Measurements from ENCODE around the gene LCLAT1.
"Not testable (repeated sequence)": the region's sequence is repeated elsewhere in the genome, so short reads cannot be mapped to it uniquely, and the experiment has no call there.

LCLAT1 gene

DNA sequence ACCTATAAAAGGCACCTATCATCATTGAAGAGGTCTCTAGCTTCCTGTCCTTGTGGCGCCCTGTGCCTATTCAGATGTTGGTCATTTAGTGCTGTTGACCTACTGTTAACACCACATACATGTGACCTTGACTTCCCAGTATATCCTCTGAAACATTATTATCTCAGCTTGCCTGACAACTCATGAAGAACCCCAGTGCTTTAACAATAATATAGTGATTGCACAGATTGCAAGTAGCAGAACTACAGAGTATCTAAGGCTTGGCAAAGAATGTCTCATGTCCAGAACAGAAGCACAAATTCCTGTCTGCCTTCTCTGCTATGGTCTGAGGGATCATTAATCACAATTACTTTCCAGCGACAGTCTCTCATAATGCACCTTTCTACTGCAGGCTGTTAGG is 165.3 kb downstream of the LCLAT1 start:
- DNase-seq, result no peak

DNA sequence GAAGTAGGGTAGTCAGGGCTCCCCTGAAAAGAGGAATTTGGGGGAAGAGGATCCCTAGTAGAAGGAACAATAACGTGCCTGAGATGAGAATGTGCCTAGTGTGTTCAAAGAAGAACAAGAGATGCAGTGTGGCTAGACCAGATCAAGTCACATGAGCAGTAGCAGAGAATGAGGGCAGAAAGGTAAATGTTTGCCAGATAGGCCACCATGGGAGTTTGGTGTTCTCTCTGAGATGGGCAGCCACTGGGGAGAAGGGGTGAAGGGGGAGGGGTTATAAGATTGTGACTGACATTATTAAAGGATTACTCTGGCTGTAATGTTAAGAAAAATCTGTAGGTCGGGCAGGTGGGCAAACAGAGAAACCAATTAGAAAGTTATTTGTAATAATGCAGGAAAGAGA is 166.0 kb downstream of the LCLAT1 start:
- DNase-seq, result no peak

DNA sequence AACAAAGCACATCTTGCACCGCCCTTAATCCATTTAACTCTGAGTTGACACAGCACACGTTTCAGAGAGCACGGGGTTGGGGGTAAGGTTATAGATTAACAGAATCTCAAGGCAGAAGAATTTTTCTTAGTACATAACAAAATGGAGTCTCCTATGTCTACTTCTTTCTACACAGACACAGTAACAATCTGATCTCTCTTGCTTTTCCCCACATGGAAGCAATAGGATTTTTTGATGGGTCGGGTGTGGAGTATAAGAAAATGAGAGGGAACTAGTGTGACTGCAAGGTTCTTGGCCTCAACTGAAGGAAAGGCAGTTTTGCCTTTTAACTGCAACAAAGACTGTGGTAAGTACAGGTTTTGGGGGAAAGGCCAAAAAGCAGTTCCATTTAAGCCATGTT is 167.2 kb downstream of the LCLAT1 start:
- DNase-seq, result not testable (repeated sequence)

DNA sequence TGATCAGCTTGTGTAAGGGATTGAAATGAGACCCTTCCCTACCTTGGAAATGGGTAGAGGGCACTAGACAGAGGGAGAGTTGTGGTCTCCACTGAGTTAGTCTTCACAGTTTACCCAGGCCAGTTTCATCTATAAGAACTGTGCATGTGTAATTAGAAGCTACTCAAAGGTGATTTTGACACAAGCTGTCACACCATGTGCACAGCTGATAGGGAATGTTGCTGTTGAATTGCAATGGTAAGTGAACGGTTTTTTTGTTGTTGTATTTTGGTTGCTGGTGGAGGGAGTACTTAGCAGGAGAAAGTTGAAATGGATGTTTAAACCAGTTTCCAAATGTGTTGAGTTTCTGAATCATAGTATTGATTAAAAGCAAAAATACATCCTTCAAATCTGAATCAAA is 168.9 kb downstream of the LCLAT1 start:
- DNase-seq, result no peak

DNA sequence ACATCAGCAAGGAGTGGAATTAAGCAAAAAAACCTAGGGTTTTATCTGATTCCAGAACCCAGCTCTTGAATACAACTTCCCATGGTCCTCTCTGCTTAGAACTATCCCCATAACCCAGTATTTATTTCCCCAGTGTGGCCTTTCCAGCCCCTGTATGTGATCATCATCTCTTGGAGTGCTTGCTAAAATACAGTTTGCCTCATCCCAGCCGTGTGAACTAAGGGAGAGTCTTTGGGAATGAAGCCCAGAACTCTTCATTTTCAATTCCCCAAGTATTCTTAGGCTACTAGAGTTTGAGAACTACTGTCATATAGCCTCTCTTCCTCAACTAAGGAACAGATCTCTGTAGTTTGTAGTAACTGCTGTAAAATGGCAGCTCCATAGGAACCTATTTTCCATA is 173.1 kb downstream of the LCLAT1 start:
- no peak for DNase-seq

DNA sequence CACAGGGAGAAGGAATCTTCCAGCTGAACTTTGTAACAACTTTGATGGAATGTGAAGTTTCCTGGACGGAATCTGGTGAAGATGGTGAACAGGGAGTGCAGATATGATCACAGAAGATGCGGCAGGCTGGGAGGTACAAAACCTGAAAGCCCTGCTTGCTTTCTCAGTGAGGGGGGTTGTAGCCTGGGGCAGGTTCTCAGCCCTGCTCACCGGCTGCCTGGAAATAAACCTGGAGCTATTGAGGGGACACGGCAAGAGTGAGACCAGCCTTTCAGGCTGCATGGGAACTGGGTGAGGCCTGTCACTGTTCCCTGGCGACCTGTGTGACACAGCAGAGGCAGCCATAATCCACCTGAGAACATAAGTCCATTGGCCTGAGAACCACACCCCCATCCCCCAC is 174.8 kb downstream of the LCLAT1 start:
- no peak for DNase-seq

DNA sequence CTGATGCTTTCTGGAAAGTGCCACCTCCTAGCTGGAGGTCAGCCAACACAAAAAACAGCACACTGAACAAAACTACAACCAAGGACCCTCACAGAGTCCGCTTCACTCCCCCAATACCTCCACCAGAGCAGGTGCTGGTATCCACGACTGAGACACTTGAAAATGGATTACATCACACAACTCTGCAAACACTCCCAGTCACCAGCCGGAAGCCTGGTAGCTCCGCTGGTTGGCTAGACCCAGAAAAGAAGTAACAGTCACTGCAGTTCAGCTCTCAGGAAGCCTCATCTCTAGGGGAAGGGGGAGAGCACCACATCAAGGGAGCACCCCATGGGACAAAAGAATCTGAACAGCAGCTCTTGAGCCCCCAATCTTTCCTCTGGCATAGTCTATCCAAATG is 175.4 kb downstream of the LCLAT1 start:
- no peak for DNase-seq

DNA sequence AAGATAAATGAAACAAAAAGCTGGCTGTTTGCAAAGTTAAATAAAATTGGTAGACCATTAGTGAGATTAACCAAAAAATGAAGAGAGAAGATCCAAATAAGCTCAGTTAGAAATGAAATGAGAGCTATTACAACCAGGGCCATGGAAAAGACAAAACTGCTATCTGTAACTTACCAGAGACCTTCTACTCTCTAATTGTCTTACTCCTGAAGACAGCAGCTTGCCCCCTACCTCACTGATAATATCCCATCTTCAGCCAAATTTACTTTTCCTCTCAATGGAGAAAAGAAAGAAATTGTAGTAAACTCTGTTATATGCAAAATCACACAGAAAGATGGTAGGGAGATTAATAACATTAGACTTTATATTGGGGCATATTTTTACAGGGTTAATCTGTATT is 178.2 kb downstream of the LCLAT1 start:
- no peak for DNase-seq

DNA sequence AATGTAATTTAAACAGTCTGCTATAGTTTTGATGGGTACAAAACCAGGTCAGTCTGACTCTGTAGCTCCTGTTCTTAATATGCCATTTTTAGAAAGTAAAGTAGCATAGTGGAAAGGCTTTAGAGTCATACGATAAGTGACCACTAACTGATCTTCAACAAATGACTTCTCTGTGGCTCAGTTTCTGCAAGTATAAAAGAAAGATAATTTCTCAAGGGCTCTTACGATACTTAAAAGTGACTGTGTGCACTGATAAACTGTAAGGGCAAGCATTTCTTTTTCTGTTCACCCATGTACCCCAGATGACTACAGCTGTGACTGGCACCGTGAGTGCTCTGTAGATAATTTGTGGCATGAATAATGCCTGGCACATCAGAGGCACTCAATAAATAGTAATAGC is 178.7 kb downstream of the LCLAT1 start:
- no peak for DNase-seq

DNA sequence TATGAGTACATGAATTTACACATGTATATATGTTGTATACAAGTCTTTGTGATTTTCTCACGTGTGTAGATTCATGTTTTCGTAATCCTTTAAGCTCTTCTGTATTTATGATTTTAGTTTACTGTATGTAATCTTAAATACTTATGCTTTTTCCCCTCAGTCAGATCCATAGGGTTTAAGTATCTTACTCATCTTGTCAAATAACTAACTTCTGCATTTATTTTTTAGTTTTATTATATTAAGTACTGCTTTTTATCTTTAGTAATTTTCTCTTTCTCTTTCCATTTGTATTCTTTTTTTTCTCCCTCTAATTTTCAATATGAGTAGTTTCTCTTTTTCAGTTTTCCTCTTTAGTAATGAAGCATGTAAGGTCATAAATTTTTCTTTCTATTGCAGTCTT is 179.4 kb downstream of the LCLAT1 start:
- no peak for DNase-seq

DNA sequence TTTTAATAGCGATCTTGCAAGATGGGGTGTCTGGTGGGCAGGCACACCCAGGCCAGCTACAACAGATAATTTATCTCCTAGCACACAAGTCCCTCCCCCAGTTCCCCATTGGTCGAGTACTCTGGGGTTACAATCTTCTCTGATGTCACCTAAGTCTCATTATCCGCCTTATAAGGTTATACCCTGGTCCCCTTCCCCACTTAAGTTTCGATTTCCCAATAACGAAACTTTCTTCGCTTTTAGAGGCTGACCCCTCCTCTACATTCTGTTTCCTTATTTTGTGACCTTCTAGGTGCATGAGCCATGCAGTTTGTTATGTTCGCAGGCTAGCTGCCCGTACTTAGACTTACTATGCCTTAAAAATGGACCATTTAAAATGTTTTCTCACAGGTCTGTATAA is 180.1 kb downstream of the LCLAT1 start:
- no peak for DNase-seq

DNA sequence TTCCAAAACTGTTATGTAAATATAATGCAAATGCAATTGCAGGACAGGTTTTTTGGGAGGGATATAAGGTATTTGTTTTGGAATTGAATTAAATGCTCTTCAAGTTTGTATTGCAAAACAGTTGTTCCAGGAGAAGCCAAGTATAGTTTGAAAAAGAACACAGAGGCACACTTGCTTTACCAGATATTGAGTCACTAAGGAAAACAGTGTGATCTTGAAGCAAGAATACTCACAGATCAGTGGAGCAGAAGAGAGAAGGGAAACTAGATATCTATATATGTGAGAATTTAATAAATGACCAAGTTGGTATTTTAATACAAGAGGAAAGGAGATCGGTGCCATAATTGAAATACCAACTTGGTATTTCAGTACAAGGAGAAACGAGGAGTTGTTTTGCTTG is 181.3 kb downstream of the LCLAT1 start:
- DNase-seq, result no peak

DNA sequence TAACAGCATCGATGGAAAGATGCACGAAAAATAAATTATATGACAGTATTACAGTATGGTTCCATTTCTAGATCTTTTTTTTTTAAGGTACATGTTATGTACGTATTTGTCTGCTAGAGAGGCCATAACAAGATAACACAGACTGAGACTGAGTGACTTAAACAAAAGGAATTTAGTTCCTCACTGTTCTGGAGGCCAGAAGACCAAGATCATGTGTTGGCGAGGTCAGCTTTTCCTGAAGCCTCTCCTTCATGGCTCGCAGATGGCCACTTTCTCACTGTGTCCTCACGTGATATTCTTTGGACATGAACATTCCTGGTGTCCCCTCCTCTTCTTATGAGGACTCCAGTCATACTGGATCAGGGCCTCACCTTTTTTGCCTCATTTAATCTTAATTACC is 182.8 kb downstream of the LCLAT1 start:
- no peak for DNase-seq

DNA sequence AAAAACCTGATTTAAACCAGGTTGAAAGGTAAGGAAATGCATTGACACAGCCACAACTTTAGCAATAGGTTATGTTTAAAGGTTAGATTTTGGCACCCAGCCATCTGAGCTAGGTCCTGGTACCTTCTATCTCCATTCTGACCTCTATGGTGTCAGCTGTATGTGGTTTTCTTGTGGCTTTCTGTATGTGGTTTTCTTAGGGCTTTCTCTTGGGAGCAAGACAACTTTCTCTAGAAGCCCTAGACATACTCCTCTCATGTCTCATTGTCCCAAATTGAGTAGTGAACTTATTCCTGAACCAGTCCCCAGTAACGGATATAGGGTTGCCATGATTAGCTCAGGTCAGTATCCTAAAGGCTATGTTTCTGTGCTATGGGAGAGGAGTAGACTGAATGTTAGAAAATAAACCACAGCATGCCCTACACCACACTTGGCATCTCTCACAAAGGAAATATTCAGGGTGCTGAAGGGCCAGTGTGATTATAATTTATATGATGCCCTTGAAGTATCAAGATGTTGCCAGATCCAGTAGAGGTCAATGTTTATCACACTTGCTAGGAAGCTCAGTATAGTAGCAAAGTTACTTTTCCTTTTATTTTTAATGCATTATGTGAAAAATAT is 184.1 kb downstream of the LCLAT1 start:
- peak; percentile 21 for DNase-seq

DNA sequence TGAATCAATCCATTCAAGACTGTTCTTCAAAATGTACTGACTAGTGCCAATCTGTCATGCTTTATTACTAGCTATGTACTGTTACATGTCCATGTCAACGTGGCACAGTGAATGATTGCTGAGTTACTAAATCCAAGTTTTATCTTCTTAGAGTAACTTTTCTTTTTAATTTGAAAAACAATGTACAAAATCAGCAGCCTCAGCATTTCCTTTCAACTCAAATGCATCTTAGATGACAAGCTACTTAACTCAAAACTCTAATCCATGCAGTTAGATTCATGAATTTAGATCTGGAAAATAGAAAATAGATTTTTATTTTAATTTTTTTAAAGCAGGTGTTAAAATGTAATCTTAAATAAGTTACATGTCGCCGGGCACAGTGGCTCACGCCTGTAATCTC is 186.0 kb downstream of the LCLAT1 start:
- no peak for DNase-seq

DNA sequence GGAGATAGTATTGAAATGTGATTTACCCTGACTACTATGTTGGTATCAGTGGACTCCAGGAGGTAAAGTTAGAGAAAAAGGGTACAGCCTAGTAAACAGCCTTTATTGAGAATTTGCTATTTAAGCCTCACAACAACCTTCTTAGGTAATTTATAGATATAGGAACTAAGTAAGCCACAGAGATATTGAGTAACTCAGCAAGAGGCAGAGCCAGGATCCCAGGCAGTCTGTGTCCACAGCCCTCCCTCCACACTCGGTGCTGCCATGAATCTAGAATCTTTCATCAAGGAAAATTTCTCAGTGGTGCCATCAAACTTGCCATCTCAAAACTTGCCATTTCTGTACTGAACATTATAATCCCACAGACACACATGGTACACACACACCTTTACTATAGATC is 189.3 kb downstream of the LCLAT1 start:
- no peak for DNase-seq

DNA sequence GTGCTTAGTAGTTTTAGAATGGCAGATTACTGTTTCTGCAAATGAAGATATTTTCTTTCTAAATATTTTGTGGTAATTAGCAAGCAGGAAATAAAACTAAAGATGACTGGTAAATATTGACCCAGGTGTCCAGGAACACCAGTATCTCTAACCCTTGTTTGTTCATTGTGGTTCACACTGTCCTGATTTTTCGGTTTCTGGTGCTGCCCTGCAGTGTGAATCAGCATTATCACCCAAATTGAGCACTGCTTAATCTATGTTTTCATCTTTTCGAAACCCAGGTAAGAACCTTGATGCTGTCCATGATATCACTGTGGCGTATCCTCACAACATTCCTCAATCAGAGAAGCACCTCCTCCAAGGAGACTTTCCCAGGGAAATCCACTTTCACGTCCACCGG is 192.8 kb downstream of the LCLAT1 start:
- DNase-seq, result no peak

DNA sequence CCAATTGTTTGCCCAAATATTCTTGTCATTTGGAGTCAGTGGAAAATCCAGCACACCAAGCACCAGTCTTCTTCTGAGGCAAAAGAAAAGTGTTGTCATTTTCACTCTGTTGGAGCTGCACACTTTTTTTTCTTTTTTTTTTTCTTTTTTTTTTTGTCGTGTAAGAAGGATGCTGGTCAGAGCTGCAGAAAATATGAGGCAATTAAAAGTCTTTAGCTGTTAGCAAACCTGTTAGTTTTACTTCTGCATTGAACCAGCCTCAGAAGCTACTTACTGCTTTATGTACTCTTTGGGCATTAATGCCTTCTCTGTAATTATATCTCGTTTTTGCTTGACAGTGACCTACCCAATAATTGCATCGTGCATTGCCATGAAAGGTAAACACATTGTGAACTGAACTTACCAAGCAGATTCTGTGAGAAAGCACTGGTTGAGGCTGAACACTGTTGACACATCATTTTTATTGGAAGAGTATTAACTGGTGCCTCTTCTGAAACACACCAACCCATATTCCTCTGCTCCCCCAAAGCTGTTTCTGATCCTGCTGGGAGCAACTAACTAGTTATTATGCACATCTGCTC is 194.8 kb downstream of the LCLAT1 start:
- no peak for DNase-seq

DNA sequence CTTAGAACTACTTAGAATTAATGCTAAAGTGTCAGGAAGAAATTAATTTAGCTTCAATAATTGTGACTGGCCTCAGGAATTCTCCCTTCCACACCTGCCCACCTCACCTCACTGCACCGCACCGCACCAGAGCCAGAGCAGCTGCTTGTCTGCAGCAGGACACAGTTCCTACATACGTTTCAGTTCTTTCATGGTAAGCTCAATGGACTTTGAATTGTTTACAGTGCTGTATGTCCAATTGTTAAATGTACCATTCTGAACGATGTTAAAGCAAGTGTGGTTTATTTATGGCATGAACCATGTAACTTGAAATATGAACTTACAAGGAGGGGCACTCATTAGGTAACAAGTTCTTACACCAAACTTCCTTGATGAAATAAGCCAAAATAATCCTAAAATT is 196.0 kb downstream of the LCLAT1 start:
- DNase-seq, result not testable (repeated sequence)

DNA sequence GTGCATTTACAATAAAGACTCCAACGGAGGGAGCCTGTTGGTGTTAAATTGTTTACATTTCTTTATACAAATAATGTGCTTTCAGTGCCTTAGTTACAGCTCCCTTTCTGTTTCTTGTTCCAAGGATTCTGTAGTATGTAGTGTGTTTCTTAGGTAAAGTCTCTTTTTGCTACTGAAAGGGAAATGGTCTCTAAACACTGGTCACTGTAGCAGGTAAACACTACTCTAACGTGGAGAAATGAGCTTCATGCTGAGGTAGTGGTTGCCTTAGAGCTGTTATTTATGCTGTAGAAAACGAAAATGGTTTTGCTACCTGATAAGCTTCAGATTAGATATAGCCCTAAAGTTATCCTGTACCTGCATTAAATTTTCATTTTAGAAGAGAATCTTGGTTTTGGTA is 196.6 kb downstream of the LCLAT1 start:
- DNase-seq, result no peak

DNA sequence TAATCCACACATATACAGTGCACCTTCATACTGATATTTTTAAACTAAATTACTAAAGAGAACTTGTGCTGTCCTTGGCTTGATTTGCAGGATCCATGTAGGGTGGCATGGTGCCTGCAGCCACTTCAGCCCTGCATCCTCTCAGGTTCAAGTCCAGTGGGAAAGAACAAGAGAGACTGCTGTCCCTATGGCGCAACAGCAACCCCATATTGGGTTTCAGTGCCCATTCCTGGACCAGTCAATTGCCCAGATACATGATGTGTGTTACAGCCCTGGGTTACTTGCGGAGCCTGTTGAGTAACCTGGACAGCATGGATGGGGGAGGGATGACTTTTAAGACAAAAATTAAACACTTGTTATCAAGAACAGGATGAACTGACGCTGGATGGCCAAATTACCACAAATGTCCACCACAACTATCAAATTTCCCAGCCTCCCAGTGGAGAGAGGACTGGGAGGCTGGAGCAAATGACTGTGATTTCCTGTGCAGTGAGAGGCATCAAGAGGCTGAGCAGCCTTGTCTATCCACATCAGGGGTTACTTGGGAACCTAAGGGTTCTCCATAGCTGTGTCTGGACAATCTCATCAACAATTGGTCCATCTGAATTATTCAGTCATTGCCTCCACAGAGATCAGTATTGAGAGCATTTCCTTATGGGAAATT is 198.2 kb downstream of the LCLAT1 start:
- DNase-seq, result no peak

DNA sequence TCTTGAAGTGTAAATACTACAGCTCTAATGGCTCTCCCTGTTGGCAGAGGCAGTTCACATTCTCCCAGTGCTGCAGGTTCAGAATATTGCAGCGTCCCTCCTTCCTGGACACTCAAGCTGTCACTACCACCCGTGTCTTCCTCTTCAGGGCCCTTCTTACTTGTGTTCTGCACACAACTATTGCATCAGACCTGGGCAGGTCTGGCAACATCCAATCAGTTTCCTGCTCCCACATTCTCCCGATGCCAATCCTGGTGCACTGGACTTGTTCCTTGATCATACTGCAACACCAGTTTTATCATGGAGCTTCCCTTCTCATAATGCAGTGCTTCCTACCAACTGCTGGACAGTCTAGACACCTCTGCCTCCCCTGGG is 198.7 kb downstream of the LCLAT1 start:
- DNase-seq, result no peak

DNA sequence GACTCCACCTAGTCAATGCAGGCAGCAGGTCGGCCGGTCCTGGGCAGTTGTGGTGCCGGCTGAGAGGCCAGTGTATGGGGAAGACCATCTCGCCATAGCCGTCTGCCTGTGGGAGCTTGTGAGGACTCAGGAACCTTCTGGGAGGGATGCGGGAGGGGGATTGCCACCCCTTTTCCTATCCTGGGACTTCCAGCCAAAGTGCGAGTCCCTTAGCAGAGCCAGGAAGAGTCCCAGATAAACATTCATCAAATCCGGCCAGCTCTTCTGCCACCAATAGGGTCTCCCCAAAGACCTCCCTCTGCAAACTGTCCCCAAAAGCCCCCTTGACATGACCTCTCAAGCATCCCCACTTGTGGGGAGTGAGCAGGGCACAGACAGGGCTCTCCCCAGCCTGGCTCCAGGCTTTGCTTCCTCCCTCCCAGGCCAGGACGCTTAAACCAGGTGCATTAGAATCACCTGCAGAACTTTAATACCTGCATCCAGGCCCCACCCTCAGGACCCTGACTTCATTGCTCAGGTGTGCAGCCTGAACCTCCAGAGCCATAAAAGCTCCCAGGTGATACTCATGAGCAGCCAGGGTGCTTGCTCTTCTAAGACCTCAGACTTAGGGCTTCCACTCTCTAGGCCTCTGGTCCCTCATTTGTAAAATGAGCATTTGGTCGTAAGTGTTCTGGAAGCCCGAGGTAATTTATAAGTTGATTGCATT is 200.9 kb downstream of the LCLAT1 start:
- DNase-seq, result no peak

DNA sequence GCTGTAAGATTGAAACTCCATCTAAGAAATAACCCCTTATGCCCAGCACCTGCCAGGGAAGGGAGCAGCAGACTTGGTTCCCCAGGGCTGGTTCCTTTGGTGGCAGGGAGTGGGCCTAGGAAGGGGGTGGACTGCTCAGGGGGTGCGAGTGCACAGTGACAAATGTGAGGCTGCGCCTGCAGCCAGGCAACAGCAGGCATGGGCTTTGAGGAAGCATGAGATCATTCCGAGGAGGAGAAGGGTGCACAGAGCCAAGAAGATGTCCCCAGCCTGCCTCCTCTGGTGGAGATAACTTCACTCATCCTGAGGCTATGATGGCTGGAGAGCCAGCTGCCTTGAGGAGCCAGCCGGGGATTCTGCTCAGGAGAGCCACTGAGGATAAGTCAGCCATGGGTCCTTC is 202.2 kb downstream of the LCLAT1 start:
- DNase-seq, result no peak

All from CD4-positive, alpha-beta T cell treated with Interleukin-10 for 1 hour (primary cell).